ENCODE data around the gene GOLGA6L24.
"Not testable (repeated sequence)": the region's sequence is repeated elsewhere in the genome, so short reads cannot be mapped to it uniquely, and the experiment has no call there.

The GOLGA6L24 gene

GRCh38 chr15:28357984-28358383, at the start of gene GOLGA6L24:
TSS of gene GOLGA6L24 (minus strand) at chr15:28358084. CDS start at chr15:28358023, 61 bp downstream.
- not testable (repeated sequence) for FAIRE-seq

DNA sequence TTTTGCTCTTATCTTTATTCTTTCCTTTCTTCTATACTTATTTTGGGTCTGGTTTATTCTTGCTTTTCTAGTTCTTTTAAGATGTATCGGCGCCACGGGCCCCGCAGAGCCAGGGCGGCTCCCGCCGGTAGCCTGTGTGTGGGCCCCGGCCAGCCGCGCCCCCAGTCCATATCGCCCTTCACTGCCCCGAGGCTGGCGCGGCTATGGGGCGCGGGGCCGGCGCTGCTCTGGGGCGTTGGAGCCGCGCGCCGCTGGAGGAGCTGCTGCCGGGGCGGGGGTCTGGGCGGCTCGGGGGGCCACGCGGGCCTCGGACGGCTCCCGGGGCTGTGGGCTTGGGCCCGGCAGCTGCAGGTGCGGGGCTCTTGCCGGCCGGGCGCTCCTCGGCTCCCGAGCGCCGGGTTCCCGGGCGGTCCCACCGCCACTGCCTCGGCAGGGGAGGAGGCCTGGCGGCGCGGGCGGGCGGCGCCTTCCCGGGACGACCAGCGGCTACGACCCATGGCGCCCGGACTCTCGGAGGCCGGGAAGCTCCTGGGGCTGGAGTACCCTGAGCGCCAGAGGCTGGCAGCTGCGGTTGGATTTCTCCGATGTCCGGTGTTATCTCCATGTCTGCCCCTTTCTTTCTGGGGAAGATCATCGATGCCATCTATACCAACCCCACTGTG, 45.0 kb upstream of the GOLGA6L24 start:
- not testable (repeated sequence) for FAIRE-seq

DNA sequence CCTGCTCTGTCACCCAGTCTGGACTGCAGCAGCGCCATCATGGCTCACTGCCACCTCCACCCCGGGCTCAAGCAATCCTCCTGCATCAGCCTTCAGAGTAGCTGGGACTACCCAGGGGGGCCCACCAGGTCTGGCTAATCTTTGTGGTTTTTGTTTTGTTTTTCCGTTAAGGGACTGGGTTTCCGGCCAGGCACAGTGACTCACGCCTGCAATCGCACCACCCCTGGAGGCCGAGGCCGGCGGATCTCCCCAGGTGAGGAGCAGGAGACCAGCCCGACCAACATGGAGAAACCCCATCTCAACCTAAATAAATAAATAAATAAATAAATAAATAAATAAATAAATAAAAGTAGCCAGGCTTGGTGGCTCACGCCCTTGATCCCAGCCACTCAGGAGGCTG, 38.1 kb upstream of the GOLGA6L24 start:
- FAIRE-seq: not testable (repeated sequence)

GRCh38 chr15:28380053-28380452, 22.2 kb upstream of the GOLGA6L24 start:
- not testable (repeated sequence) for FAIRE-seq

- not testable (repeated sequence) for FAIRE-seq
Measured at GRCh38 chr15:28378364-28378763, 20.5 kb upstream of the GOLGA6L24 start, which contains the start of gene GOLGA8F. TSS of gene GOLGA8F (plus strand) at chr15:28378664. CDS start at chr15:28378762, 98 bp downstream.

DNA sequence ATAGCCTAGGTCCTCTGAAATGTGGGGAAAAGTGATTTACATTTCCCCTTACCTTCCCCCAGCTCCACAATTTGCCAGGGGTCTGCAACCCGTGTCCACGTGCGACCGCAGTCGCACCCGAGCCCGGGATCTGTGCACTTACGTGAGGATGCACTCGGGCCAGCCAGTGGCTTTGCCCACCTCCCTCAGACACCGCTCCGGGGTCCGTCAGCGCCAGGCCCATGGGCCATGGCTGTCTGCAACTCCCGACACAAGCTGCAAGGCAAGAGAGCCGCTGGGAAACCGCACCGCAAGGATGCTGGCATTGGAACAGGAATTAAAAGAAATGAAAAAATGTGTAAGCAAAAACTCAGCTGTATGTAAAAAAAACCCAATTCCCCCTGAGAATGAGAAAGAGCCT, 7.6 kb upstream of the GOLGA6L24 start:
- not testable (repeated sequence) for FAIRE-seq

- not testable (repeated sequence) for FAIRE-seq
Measured at GRCh38 chr15:28322129-28322588, 35.7 kb downstream of the GOLGA6L24 start, which contains the start of gene HERC2. TSS of gene HERC2 (minus strand) at chr15:28322179. CDS start at chr15:28321433, 746 bp downstream.

DNA sequence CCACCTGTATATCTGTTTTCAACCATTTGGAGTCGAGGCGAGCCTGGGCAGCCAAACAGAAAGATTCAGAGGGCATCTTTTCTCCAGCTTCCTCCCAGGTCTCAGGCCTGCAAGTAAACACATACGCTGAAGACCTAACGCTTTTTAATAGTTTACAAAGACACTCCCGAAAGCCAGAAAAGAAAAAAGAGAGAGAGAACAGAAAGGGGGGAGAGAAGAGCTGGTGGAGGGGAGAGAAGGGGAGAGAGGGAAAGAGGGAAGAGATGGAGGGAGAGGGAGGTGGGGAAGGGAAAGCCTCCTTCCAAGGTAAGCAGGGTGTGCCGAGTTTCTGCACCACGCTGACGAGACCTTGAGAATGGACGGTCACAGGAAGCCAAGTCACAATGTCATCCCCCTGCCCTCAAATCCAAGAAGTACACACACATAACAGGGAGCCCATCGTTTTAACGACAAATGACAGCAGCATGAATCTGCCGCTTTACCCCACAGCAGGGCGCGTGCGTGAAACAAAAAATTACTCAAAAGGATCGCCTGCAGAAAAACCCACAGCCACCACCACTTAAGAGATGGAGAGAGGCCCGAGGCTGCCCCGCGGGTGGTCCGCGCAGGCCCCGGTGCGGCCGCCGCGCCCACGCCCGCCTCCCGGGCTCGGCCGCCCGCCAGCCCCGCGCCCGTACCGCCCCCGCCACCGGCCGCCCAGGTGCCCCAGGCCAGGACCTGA, 36.4 kb downstream of the GOLGA6L24 start:
- FAIRE-seq: not testable (repeated sequence)

DNA sequence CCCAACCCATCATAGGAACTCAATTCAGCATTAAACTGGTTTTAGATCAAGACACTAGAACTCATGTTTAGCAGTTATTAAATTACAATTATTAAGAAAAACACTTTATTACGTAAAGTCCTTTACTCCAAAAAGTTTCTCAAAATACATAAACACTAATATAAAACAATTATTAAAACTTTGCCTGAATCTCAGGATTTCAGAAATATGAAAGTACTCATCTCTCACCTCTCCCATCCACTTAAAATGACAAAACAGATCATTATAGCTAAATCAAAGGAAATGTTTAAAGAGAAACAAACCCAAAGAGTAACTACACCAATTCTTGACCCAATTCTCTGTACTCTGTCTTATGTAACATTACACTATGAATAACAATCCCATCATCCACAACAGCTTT, 38.2 kb downstream of the GOLGA6L24 start:
- FAIRE-seq: not testable (repeated sequence)

DNA sequence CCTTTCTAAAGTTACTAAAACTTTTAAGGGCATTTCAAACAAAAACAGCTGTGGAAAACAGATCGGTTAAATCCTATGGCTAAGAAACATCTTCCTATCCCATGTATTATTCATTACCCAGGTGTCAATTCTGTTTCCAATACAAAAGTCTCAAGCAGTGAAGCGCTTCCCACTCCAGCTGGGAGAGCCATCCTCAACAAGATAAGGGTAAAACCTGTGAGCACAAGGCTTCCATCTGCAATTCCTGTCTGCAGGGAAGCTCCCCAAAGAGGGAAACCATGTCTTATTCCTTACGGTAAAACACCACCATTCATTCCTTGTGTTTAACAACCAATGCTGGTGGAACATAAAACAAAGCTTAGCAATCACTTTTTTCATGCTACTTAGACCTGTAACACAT, 39.1 kb downstream of the GOLGA6L24 start:
- not testable (repeated sequence) for FAIRE-seq

- FAIRE-seq: not testable (repeated sequence)
Measured at GRCh38 chr15:28318122-28318521, 39.8 kb downstream of the GOLGA6L24 start.

GRCh38 chr15:28316958-28317357, 40.9 kb downstream of the GOLGA6L24 start:
- not testable (repeated sequence) for FAIRE-seq

GRCh38 chr15:28310454-28310853, 47.4 kb downstream of the GOLGA6L24 start:
- not testable (repeated sequence) for FAIRE-seq

- FAIRE-seq: not testable (repeated sequence)
Measured at GRCh38 chr15:28308718-28309117, 49.2 kb downstream of the GOLGA6L24 start.

Data from A204.1 (cell line).